NCI-H1436 treated with DMSO at 0.1 percent for 48 hours (cell line): ENCODE measurements around the gene LIF.

ENCODE experiments used
- DNase-seq: peaks from one replicate; lab custom pipeline; 2025; lab: John Stamatoyannopoulos, UW

The LIF gene

GRCh38 chr22:30284172-30284571, 37.6 kb upstream of the LIF start:
- DNase-seq = no peak

- no peak for DNase-seq
These were observed 36.8 kb upstream of the LIF start for GRCh38 chr22:30283342-30283741.

GRCh38 chr22:30282616-30283046, 36.1 kb upstream of the LIF start:
- no peak for DNase-seq

GRCh38 chr22:30280505-30280904, 33.9 kb upstream of the LIF start:
- DNase-seq = no peak

GRCh38 chr22:30279932-30280331, 33.4 kb upstream of the LIF start:
- DNase-seq = no peak

- DNase-seq = no peak
These were observed 32.7 kb upstream of the LIF start for GRCh38 chr22:30279046-30279788.

- no peak for DNase-seq
These were observed 31.2 kb upstream of the LIF start for GRCh38 chr22:30277547-30278344.

GRCh38 chr22:30276039-30276438, 29.5 kb upstream of the LIF start:
- no peak for DNase-seq

- DNase-seq = no peak
These were observed 29.1 kb upstream of the LIF start for GRCh38 chr22:30275625-30276024.

- no peak for DNase-seq
These were observed 27.9 kb upstream of the LIF start for GRCh38 chr22:30274437-30274812.

GRCh38 chr22:30273711-30274436, 27.3 kb upstream of the LIF start:
- no peak for DNase-seq

- DNase-seq = no peak
These were observed 26.4 kb upstream of the LIF start for GRCh38 chr22:30272781-30273601.

GRCh38 chr22:30270832-30271231, 24.3 kb upstream of the LIF start:
- DNase-seq = no peak

GRCh38 chr22:30268331-30268730, 21.8 kb upstream of the LIF start:
- DNase-seq = no peak

GRCh38 chr22:30267382-30268302, 21.1 kb upstream of the LIF start:
- DNase-seq = no peak

- DNase-seq = no peak
These were observed 20.2 kb upstream of the LIF start, which contains the start of gene OSM for GRCh38 chr22:30266445-30267381. TSS of gene OSM (minus strand) at chr22:30266851. CDS start at chr22:30266799, 52 bp downstream.

- DNase-seq = no peak
These were observed 19.4 kb upstream of the LIF start for GRCh38 chr22:30265823-30266444.

GRCh38 chr22:30265131-30265720, 18.7 kb upstream of the LIF start:
- no peak for DNase-seq

GRCh38 chr22:30263883-30264282, 17.3 kb upstream of the LIF start:
- no peak for DNase-seq
